Esophagus muscularis mucosa (tissue), 4 donors: ENCODE data around the gene SDC1. TPM values are rescaled to one million over a fixed set of nuclear protein-coding genes. Genes with fewer than 3 reads are reported as not detected.
"Not testable (repeated sequence)": the region's sequence is repeated elsewhere in the genome, so short reads cannot be mapped to it uniquely, and the experiment has no call there.

Source experiments
- DNase-seq: peaks from one replicate; pipeline ENCODE4 v3.0.0-alpha.2; 2017; ENCODE audit errors: extremely low spot score
- H3K27ac ChIP-seq, 4 donors: fragments of 200-600 bp; sonication (generic); replicated peaks in 1 of 4; 1 replicate in 3 of 4; 2 replicates in 1 of 4; pipeline ENCODE4 v1.5.1; 2016 to 2019; ENCODE audit warnings: mild to moderate bottlenecking in 1 of 4
- H3K27me3 ChIP-seq, 4 donors: fragments of 200-600 bp; sonication (generic); one replicate each; pipeline versions ENCODE4 v1.5.1 to v1.6.0; 2016 to 2019
- H3K36me3 ChIP-seq, 4 donors: fragments of 200-600 bp; sonication (generic); one replicate each; pipeline ENCODE4 v1.5.1; 2016 to 2019
- H3K4me1 ChIP-seq, 4 donors: fragments of 200-600 bp; sonication (generic); one replicate each; pipeline ENCODE4 v1.5.1; 2016 to 2019
- H3K4me3 ChIP-seq, 4 donors: fragments of 200-600 bp; sonication (generic); 1 replicate in 2 of 4; 2 replicates in 2 of 4; pipeline ENCODE4 v1.5.1; 2016 to 2019; ENCODE audit warnings: mild to moderate bottlenecking in 4 of 4, moderate library complexity in 1 of 4
- H3K9me3 ChIP-seq, 4 donors: fragments of 200-600 bp; sonication (generic); 1 replicate in 3 of 4; 2 replicates in 1 of 4; pipeline ENCODE4 v1.5.1; 2016 to 2019
- EP300 ChIP-seq: sonication (generic); formaldehyde crosslinking; IDR thresholded peaks from one replicate; pipeline ENCODE4 v1.6.1; 2017; ENCODE audit warnings: antibody characterized with exemption
- POLR2A ChIP-seq: fragments of 450-650 bp; IDR thresholded peaks from one replicate; pipeline ENCODE4 v1.6.1; 2017; ENCODE audit warnings: antibody characterized with exemption, moderate library complexity, mild to moderate bottlenecking, low read depth
- POLR2AphosphoS5 ChIP-seq, 2 donors: sonication (generic); formaldehyde crosslinking; IDR thresholded peaks; one replicate each; pipeline ENCODE4 v1.6.1; 2017; ENCODE audit warnings: antibody characterized with exemption in 2 of 2
- WGBS: methylation state at CpG from one replicate; pipeline ENCODE4 v1.1.5; 2018; 5-methylcytosine and 5-hydroxymethylcytosine counted together
- intact Hi-C: fragments of 100-400 bp; cut with DNase I; formaldehyde crosslinking; loops from one replicate; pipeline ENCODE4 v1.15.1; 2023
- total RNA-seq, 4 donors: library from RNA; depleted of rRNA; stranded (reverse); fragments of >200 nt; gene quantifications; one replicate each; pipeline versions ENCODE4 v1.1.0 to v1.2.1, GENCODE V29; 2016
- TF ChIP-seq, protein P1 (sequence below), 3 experiments: fragments of 200-600 bp in 2 of 3; fragments of 450-650 bp in 1 of 3; sonication (generic) in 2 of 3; IDR thresholded peaks; one replicate each; pipeline ENCODE4 v1.5.1; 2017 to 2019; ENCODE audit warnings: antibody characterized with exemption in 3 of 3, mild to moderate bottlenecking in 2 of 3, moderate library complexity in 1 of 3

The SDC1 gene
- total RNA-seq, 4 donors from 2014 or later = 0.33 to 1.6 (median 0.47) TPM

DNA sequence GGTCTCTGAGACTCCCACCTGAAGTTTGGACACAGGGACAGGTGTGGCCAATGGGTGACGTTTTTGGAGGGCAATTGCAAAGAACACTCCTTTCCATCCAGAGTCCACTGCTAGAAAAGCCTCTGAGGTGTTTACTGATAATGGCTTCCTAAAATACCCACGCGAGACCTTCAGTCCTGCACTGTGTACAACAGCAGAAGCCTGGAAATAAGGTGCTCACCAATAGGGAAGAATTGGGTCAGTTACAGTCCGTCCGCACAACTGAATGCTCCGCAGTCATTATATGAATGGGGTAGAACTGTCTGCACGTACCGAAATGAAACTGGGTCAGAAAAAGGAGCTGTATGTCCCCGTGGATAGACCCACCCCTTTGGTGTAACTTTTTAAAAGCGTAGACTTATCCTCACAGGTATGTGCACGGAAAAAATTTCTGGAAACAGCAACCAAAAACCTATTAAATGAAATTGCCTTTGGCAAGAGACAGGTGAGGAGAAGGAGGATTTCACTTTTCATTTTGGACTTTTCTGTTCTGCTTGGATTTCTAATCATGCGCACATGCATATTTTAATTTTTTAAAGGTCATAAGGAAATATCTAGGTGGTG is 29.4 kb downstream of the SDC1 start:
- DNase-seq = no peak
- H3K36me3 ChIP-seq = no peaks in the 10 kb centered on the region
- H3K4me3 ChIP-seq = no peak overlapping the region
- peaks cover 0 to 3% (median 0%) of the 10 kb centered on the region in 4 donors for H3K4me1 ChIP-seq
- no peak overlapping the region for H3K27ac ChIP-seq
- no peaks in the 10 kb centered on the region for H3K9me3 ChIP-seq
- intact Hi-C loops = no loop called here
- H3K27me3 ChIP-seq = no peaks in the 10 kb centered on the region
- WGBS = 93% methylated on average over 12 of the region's 12 CpGs
- TF ChIP-seq POLR2A (no peak), POLR2AphosphoS5 (IDR thresholded peaks at IDR 0.05) (no peak), EP300 (no peak)
- TF ChIP-seq, protein P1, sequence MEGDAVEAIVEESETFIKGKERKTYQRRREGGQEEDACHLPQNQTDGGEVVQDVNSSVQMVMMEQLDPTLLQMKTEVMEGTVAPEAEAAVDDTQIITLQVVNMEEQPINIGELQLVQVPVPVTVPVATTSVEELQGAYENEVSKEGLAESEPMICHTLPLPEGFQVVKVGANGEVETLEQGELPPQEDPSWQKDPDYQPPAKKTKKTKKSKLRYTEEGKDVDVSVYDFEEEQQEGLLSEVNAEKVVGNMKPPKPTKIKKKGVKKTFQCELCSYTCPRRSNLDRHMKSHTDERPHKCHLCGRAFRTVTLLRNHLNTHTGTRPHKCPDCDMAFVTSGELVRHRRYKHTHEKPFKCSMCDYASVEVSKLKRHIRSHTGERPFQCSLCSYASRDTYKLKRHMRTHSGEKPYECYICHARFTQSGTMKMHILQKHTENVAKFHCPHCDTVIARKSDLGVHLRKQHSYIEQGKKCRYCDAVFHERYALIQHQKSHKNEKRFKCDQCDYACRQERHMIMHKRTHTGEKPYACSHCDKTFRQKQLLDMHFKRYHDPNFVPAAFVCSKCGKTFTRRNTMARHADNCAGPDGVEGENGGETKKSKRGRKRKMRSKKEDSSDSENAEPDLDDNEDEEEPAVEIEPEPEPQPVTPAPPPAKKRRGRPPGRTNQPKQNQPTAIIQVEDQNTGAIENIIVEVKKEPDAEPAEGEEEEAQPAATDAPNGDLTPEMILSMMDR (IDR thresholded peaks at IDR 0.05) = no peak

GRCh38 chr2:20195016-20195411 is 29.9 kb downstream of the SDC1 start:
- H3K4me3 ChIP-seq, H3K27me3 ChIP-seq, H3K27ac ChIP-seq, H3K4me1 ChIP-seq, H3K9me3 ChIP-seq, intact Hi-C loops, DNase-seq, H3K36me3 ChIP-seq: not testable (repeated sequence)
- 94% methylated on average over 8 of the region's 8 CpGs for WGBS

GRCh38 chr2:20194097-20195015 is 30.6 kb downstream of the SDC1 start:
- H3K9me3 ChIP-seq = no peaks in the 10 kb centered on the region
- H3K4me3 ChIP-seq = no peak overlapping the region
- H3K27ac ChIP-seq = no peak overlapping the region
- TF ChIP-seq, protein P1 (IDR thresholded peaks at IDR 0.05) = no peak
- TF ChIP-seq POLR2A (no peak), POLR2AphosphoS5 (IDR thresholded peaks at IDR 0.05) (no peak), EP300 (no peak)
- peaks cover 0 to 3% (median 0%) of the 10 kb centered on the region in 4 donors for H3K4me1 ChIP-seq
- no peaks in the 10 kb centered on the region for H3K36me3 ChIP-seq
- no peaks in the 10 kb centered on the region for H3K27me3 ChIP-seq
- WGBS = 82% methylated on average over 16 of the region's 16 CpGs
- DNase-seq = no peak
- intact Hi-C loops = no loop called here

DNA sequence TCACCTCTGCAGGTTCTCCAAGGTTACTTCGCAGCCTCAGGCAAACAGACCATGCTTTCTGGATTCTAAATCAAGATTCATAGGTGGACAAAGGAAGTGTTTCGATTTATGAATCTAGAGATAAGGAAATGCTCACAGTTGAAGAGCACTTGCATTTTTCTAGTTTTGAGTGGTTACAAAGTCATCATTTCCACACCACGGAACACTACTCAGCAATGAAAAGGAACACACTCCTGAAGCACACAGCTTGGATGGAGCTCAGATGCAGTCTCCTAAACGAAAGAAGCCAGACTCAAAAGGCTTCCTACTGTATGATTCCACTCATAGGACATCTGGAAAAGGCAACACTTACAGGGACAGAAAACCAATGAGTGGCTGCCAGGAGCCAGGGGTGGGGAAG is 31.7 kb downstream of the SDC1 start:
- H3K27ac ChIP-seq = no peak overlapping the region
- 70% methylated on average over 4 of the region's 4 CpGs for WGBS
- H3K4me1 ChIP-seq = peaks cover 0 to 3% (median 0%) of the 10 kb centered on the region in 4 donors
- no peaks in the 10 kb centered on the region for H3K36me3 ChIP-seq
- no peaks in the 10 kb centered on the region for H3K27me3 ChIP-seq
- TF ChIP-seq POLR2A (no peak), POLR2AphosphoS5 (IDR thresholded peaks at IDR 0.05) (no peak), EP300 (no peak)
- TF ChIP-seq, protein P1 (IDR thresholded peaks at IDR 0.05) = no peak
- intact Hi-C loops = no loop called here
- DNase-seq = no peak
- no peak overlapping the region for H3K4me3 ChIP-seq
- H3K9me3 ChIP-seq = no peaks in the 10 kb centered on the region

GRCh38 chr2:20192781-20193180 is 32.1 kb downstream of the SDC1 start:
- H3K27ac ChIP-seq = no peak overlapping the region
- WGBS = no CpG with 5 or more reads among the region's 2 CpGs
- no peaks in the 10 kb centered on the region for H3K9me3 ChIP-seq
- DNase-seq = no peak
- H3K27me3 ChIP-seq = no peaks in the 10 kb centered on the region
- no peaks in the 10 kb centered on the region for H3K36me3 ChIP-seq
- H3K4me1 ChIP-seq = peaks cover 0 to 3% (median 0%) of the 10 kb centered on the region in 4 donors
- H3K4me3 ChIP-seq = no peak overlapping the region
- TF ChIP-seq POLR2A (no peak), POLR2AphosphoS5 (IDR thresholded peaks at IDR 0.05) (no peak), EP300 (no peak)
- TF ChIP-seq, protein P1 (IDR thresholded peaks at IDR 0.05) = no peak
- intact Hi-C loops = no loop called here
